CD4-positive, alpha-beta T cell treated with Interferon alpha-2 for 1 hour (primary cell): ENCODE results near the gene CNIH1.
"Not testable (repeated sequence)": the region's sequence is repeated elsewhere in the genome, so short reads cannot be mapped to it uniquely, and the experiment has no call there.

Source experiments
- DNase-seq, 2 donors: peaks; one replicate each; pipeline ENCODE4 v3.0.0-alpha.2; 2020 to 2022

The CNIH1 gene

DNA sequence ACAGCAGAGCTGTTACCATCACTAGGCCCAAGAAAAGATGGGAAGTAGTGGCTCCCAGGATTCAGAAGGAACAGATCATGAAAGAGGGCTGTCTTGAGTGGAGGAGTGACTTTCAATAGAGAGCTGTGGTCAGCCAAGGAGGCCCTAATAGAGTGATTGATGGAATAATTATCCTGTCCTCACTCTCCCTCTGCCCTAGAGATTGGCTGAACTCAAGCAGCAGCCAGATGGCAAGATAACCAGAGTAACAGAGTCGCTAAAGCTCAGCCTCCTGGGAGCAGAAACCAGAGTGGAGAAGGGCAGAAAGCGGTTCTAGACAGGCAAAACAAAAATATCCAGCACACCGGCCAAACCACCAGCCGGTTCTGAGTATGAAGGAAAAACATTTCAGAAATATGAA, 24.5 kb upstream of the CNIH1 start:
- DNase-seq, result no peak

DNA sequence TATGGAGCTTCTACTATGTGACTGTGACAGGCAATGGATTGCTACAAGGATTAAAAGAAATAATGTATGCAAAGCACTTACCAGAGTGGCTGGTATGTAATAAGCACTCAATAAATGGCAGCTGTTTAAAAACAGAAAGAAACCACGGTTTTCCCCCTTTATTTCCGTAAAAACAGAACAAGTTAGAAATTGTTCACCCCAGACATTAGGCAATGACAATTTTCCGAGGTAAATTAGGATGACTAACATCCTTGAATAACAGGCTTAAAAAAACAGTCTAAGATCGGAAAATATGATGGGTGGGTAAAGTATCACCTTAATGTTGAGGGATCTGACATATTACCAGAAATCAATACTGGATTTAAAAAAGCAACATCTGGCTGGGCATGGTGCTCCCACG, 20.9 kb upstream of the CNIH1 start:
- no peak for DNase-seq

DNA sequence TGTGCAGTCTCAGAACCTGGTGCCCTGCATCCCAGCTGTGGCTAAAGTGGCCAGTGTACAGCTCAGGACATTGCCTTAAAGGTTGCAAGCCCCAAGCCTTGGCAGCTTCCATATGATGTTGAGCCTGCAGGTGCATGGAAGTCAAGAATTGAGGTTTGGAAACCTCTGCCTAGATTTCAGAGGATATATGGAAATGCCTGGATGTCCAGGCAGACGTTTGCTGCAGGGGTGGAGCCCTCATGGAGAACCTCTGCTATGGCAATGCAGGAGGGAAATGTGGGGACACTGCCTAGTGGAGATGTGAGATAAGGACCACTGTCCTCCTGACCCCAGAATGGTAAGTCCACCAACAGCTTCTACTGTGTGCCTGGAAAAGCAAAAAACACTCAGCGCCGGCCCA, 17.9 kb upstream of the CNIH1 start:
- DNase-seq, result no peak

DNA sequence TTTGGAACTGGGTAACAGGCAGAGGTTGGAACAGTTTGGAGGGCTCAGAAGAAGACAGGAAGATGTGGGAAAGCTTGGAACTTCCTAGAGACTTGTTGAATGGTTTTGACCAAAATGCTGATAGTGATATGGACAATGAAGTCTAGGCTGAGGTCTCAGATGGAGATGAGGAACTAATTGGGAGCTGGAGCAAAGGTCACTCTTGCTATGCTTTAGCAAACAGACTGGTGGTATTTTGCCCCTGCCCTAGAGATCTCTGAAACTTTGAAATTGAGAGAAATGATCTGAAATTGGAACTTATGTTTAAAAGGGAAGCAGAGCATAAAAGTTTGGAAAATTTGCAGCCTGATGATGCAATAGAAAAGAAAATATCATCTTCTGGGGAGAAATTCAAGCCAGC, 17.4 kb upstream of the CNIH1 start:
- DNase-seq, result not testable (repeated sequence)

DNA sequence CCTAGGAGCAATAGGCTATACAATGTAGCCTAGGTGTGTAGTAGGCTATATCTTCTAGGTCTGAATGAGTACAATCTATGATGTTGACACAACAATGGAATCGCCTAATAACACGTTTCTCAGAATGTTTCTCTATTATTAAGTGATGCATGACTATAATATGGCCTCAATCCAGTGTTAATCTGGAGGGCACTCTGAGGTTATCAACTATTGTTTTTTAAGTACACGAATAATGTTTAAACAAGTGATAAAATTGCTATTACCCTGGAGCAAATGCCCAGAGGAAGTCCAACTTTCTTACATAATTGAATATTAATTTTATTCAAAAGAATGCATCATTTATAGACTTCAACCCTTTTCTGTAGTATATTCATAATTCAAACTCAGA, 16.4 kb upstream of the CNIH1 start:
- DNase-seq, result no peak

DNA sequence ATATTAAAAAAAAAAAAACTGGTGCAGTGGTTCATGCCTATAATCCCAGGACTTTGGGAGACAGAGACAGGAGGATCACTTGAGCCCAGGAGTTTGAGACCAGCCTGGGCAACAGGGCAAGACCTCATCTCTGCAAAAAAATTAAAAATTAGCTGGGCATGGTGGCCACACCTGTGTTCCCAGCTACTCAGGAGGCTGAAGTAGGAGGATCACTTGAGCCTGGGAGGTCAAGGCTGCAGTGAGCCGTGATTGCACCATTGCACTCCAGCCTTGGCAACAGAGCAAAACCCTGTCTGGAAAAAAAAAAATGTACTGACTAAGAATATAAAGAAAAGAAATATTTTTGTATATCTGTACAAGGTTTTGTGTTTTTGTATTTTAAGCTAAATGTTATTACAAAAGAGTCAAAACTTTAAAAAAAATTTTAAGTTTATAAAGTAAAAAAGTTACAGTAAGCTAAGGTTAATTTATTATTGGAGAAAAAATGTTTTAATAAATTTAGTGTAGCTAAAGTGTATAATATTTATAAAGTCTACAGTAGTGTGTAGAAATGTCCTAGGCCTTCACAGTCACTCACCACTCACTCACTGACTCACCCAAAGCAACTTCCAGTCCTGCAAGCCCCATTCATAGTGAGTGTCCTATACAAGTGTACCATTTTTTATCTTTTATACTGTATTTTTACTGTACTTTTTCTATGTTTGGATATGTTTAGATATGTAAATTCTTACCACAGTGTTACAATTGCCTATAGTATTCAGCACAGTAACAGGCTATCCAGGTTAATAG, 15.8 kb upstream of the CNIH1 start:
- not testable (repeated sequence) for DNase-seq

DNA sequence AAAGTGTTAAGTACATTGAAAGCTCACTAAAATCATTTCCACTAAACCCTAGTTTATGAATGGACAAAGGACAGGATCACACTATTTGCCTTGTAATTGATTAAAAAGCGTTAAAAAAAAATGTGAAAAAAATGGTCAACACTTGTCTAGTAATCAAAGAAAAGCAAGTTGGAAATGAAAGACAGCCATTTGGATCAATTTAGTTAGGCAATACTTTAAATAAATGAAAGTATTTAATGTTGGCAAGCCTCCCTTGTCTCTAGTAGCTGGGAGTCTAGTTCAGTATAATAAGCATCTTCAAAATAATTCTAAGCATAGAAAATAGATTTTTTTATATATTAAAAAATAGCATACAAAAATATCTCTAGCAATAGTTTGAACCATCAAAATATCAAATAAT, 14.2 kb upstream of the CNIH1 start:
- DNase-seq, result no peak

DNA sequence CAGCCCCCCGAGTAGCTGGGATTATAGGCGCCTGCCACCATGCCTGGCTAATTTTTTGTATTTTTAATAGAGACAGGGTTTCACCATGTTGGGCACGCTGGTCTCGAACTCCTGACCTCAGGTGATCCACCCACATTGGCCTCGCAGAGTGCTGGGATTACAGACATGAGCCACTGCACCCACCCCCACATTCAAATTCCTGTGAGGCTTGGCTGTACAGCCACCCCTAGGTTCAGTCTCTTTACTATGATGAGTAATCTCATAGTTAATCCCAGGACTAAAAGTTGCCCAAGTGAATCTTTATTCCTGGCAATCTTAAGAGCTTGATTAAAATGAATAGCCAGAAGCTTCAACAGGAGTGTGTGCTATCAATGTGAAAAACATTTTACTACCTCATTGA, 12.8 kb upstream of the CNIH1 start:
- not testable (repeated sequence) for DNase-seq

DNA sequence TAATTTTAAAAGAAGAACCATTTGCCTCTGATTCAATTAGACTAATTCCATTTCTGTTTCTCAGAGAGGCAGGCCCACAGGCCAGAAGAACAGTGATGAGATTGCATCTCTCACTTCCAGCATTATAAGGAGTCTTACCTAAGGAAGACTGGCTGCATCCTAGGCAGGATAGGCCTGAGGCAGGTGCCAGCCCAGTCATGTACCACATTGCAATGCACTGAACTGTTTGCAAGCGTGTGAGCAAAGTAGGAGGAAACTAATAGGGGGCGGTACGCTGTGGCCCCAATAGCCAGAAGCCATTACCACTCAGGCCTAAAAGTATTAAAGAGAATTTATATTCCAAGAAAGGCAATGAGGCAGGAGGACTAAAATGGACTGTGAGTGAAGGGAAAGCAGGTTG, 12.1 kb upstream of the CNIH1 start:
- DNase-seq, result no peak

DNA sequence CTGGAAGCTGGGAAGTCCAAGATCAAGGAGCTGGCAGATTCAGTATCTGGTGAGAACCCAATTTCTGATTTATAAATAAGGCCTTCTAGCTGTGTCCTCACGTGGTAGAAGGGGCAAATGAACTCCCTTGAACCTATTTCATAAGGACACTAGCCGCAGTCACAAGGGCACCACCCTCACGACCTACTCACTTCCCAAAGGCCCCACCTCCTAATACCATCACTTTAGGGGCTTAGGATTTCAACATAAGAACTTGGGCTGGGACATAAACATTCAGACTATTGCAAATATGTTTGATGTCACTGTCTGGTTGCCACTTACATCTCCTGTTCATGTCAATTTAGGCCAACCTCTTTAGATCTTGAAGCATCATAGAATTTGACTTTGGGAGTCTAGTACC, 10.8 kb upstream of the CNIH1 start:
- no peak for DNase-seq

DNA sequence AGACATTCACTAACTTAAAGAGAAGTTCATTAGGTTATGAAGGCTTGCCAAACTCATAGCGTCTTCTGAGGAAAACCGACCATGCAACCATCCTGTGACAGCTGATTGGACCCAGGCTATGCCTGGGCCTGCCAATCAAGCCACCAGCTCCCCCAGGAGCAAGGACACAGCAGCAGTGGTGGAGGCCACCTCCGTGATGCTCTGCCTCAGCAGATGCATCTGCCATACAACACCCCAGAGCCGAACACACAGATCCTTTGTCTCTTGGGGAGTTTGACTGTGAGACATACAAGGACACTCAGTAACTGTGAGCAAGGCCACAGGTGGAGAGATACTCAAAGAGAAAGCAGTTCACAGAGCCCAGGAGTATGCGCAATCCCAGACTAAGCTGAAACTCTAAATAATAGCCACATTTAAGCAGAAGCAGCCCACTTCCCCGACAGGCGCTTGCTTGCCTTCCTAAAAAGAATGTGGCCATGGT, 10.0 kb upstream of the CNIH1 start:
- no peak for DNase-seq

DNA sequence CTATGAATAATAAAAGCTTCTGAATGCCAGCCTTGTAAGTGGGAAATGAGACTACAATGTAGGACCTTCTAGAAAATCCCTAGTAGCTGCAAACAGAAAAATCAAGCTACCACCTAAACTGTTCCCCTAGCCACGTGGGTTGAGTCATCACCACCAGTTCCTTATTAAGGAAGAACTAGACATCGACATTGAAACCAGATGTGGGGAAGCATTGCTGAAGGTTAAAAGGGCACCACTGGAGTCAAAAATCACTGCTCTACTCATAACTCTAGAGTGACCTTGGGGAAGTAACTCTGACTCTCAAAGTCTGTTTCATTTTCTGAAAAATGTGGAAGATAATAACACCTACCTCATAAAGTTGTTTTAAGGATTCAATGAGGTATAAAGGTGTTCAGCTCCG, 9.4 kb upstream of the CNIH1 start:
- DNase-seq, result peak in 1 of 2 donors; percentile 53

DNA sequence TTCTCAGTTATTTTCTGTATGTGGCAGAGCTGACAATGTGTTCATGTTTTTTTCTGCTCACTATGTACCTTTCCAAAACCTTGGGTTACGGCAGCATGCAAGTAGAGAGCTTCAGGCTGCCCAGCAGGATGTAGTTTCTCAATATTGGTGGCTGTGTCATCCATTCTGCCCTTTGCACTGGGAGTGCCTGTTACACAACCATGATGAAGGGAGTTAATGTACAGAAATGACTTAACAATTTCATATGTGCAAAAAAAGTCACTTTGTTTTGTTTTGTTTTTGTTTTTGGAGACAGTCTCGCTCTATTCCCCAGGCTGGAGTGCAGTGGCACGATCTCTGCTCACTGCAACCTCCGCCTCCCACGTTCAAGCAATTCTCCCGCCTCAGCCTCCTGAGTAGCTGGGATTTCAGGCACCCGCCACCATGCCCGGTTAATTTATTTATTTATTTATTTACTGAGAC, 6.1 kb upstream of the CNIH1 start:
- DNase-seq, result peak in 1 of 2 donors; percentile 54

DNA sequence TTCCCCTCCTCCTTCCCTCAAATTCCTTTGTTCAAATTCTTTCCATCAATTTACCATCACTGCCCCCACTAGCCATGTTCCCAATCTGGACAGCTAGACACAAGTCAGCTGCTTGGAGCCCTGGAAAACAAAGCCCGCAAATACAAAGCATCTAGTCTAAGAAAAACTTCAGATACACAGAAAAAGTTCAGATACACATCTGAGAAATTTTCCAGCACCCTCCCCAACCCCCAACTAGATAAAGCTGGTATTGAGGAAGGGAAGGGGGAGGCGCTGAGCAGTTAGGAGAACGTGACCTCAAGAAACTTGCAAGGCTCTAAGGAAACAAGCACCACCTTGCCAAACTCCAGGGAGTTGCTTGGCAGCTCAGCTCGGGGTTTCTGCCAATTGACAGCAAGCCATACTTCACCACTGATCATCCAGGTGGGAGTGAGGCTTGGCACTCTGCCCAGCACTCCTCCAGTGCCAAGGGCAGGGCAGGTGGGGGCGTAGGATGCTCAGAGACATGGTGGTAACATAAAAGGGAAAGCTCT, 5.1 kb upstream of the CNIH1 start:
- no peak for DNase-seq

DNA sequence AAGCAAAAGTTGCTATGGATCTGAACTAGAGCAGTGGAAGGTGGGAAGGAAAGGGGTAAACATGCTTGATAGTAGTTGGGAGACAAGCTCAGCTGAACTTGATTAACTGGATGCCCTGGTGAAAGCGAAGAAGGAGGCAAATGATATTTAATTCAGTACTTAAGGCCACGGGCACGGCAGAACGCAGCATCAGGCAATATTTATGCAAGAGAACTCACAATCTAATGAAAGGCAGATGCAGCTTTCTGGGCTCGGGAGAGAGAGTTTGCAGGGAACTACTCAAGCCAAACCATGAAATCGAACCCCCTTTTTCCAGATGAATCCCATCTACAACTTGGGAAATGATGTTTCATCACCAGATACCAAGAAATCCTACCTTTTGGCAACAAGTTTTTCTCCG, 3.5 kb upstream of the CNIH1 start:
- no peak for DNase-seq

DNA sequence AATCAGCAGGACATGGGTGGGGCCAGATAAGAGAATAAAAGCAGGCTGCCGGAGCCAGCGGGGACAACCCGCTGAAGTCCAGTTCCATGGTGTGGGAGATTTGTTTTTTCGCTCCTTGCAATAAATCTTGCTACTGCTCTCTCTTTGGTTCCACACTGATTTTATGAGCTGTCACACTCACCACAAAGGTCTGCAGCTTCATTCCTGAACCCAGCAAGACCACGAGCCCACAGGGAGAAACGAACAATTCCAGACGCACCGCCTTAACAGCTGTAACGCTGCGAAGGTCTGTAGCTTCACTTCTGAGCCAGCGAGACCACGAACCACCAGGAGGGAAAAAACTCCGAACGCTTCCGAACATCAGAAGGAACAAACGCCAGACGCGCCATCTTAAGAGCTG, 2.8 kb upstream of the CNIH1 start:
- DNase-seq, result no peak

DNA sequence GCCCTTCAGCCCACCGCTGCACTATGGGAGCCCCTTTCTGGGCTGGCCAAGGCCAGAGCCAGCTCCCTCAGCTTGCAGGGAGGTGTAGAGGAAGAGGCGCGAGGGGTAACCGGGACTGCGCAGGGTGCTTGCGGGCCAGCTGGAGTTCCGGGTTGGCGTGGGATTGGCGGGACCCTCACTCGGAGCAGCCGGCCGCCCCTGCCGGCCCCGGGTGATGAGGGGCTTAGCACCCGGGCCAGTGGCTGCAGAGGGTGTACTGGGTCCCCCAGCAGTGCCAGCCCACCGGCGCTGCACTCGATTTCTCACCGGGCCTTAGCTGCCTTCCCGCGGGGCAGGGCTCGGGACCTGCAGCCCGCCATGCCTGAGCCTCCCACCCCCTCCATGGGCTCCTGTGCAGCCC, 1.8 kb upstream of the CNIH1 start:
- DNase-seq, result not testable (repeated sequence)

DNA sequence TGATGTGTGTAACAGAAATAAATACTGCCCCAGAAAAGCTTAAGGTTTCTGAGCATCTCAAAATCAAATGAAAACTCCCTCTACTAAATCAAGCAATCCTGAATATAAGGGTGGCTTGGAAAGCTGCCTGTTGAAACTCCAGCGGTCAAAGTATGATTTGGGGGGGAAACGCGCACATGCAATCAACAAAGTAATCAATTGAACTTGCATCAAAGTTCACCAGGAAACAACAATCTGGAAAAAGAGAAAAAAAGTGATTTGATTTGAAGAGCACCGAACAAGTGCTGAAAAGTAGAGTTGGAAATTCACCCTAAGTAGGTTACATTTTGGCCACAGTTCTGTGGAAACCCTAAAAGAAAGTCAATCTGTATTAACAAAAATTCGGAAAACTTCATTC, 700 bp downstream of the CNIH1 start:
- DNase-seq, result no peak

DNA sequence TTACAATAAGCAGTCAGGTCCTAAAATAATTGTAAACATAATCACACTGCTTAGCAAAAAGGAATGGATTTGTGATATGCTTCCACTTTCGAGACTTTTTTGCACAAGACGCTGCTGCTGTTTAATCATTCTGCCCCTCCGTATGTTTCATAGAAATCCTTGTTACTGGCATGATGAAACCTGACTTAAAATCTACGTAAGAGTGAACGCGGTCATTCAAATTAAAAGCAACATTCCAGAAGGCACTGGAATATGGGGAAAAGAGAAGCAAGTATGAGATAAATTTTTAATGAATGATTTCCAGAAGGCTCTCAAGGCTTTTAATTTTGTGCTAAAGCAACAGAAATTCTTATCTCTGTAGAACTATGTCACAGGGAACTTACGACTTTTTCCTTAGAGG, 1.1 kb downstream of the CNIH1 start:
- no peak for DNase-seq

DNA sequence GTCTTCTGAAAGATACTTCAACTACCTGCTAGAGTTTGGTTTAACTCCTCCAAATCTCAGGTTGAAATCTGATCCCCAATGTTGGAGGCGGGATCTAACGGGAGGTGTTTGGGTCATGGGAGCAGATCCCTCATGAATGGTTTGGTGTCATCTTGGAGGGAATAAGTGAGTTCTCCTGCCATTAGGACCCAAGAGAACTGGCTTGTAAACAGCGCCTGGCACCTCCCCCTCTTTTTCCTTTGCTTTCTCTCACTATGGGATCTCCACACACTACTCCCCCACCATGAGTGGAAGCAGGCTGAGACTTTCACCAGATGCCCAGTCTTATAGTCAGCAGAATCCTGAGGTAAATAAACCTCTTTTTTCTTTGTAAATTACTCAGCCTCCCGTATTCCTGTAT, 2.5 kb downstream of the CNIH1 start:
- no peak for DNase-seq

DNA sequence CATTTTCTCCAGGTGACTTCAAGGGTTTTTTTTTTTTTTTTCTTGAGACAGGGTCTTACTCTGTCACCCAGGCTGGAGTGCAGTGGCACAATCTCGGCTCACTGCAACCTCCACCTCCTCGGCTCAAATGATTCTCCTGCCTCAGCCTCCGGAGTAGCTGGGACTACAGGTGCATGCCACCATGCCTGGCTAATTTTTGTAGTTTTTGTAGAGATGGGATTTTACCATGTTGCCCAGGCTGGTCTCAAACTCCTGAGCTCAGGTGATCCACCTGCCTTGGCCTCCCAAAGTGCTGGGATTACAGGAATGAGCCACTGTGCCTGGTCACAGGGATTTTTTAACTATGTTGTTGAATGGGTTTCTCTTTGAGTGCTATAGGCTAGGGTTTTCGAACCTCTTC, 3.2 kb downstream of the CNIH1 start:
- DNase-seq, result not testable (repeated sequence)

DNA sequence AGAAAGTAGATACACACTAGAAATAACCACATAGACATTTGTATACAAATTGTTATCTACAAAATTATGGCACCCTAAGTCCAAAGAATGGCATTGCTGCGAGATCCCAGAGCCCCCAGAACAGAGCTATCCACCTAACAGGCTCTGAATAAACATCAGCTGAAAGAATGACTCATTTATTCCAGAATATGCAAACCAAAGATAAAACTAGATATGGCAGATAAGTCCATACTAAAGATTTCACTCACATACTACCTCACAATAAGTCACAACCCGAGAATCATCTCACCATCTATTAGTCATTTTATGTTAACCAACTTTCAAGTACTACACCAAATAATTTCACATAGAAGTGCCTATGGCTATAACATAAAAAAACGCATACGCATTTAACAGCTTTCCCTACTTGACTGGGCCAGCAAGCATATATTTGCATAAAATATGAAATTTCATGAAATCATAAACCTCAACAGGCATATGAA, 5.6 kb downstream of the CNIH1 start:
- no peak for DNase-seq

DNA sequence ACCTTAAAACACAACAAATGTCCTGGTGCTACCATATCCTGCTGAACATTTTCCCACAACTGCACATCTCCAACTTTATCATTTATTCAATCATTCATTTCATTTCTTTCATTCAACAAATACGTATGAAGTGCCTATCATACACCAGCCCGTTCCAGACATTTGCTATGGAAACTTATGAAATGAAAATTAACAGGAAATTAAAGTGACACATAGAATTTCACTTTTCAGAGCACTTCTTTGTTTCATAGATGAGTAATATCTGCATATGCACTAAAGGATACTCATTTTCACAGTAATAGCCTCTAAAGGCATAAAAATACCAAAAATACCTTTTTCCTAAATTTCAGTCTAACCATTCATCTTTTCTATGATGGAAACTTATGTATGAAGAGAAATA, 12.6 kb downstream of the CNIH1 start:
- DNase-seq, result no peak

DNA sequence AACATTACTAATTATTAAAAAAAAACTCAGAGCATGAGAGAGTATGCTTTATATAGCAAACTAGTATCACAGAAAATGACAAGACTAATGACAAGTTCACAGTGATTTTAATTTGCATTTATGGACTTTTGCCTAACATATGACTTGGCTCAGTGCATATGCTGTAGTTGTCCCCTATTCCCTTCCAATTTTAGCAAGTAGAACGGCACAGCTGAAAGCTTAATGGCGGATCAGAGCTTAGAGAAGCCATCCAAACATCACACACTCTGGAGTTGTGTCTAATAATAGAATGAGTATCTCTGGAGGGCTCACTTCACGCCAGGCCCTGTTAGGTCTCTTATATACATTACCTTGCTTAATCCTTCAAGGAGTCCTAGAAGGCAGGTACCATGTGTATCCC, 13.3 kb downstream of the CNIH1 start:
- DNase-seq, result no peak
